Measurements from ENCODE around the gene PBX3.

- TF ChIP-seq EZH2 (IDR thresholded peaks at IDR 0.05; ENCODE audit: insufficient read depth, poor library complexity, severe bottlenecking) (no peak), EZH2phosphoT487 (IDR thresholded peaks at IDR 0.05; ENCODE audit: insufficient read depth, low read depth) (no peak)
These were observed 141.9 kb downstream of the PBX3 start for GRCh38 chr9:125889112-125889475.
